Tibial artery (tissue), 4 donors: Measurements from ENCODE around the gene NAT14.

Experiments used
- DNase-seq, 2 donors: peaks; one replicate each; pipeline ENCODE4 v3.0.0-alpha.2; 2019
- H3K27ac ChIP-seq, 2 donors: fragments of 200-600 bp; sonication (generic) in 1 of 2; 1 replicate in 1 of 2; 2 replicates in 1 of 2; pipeline ENCODE4 v1.5.1; 2018 to 2019; ENCODE audit warnings: mild to moderate bottlenecking in 1 of 2
- H3K27me3 ChIP-seq, 2 donors: fragments of 200-600 bp; sonication (generic) in 1 of 2; one replicate each; pipeline versions ENCODE4 v1.5.1 to v1.6.0; 2016 to 2019
- H3K36me3 ChIP-seq, 3 donors: fragments of 200-600 bp; sonication (generic) in 2 of 3; one replicate each; pipeline ENCODE4 v1.5.1; 2016 to 2019; ENCODE audit warnings: mild to moderate bottlenecking in 2 of 3
- H3K4me1 ChIP-seq, 4 donors: fragments of 200-600 bp; sonication (generic) in 2 of 4; 1 replicate in 3 of 4; 2 replicates in 1 of 4; pipeline ENCODE4 v1.5.1; 2016 to 2019
- H3K4me3 ChIP-seq, 2 donors: fragments of 200-600 bp; sonication (generic) in 1 of 2; 1 replicate in 1 of 2; 2 replicates in 1 of 2; pipeline ENCODE4 v1.5.1; 2018 to 2019; ENCODE audit warnings: mild to moderate bottlenecking in 2 of 2
- H3K9me3 ChIP-seq, 3 donors: fragments of 200-600 bp; sonication (generic) in 1 of 3; one replicate each; pipeline ENCODE4 v1.5.1; 2016 to 2019
- CTCF ChIP-seq, 2 experiments: fragments of 200-600 bp in 1 of 2; fragments of 450-650 bp in 1 of 2; IDR thresholded peaks; one replicate each; pipeline ENCODE4 v1.5.1; 2017 to 2019; ENCODE audit warnings: antibody characterized with exemption in 2 of 2, mild to moderate bottlenecking in 1 of 2, moderate library complexity in 1 of 2
- intact Hi-C: fragments of 100-400 bp; cut with DNase I; formaldehyde crosslinking; loops from one replicate; pipeline ENCODE4 v1.15.0; 2023; ENCODE audit warnings: low total_unique reads

NAT14 gene

GRCh38 chr19:55498246-55498840, 13.4 kb downstream of the NAT14 start:
- DNase-seq: no peak
- no peak overlapping the region for H3K4me3 ChIP-seq
- H3K4me1 ChIP-seq: peaks cover 0 to 4% (median under 1%) of the 10 kb centered on the region in 4 donors
- no peaks in the 10 kb centered on the region for H3K9me3 ChIP-seq
- TF ChIP-seq CTCF (IDR thresholded peaks at IDR 0.05): no peak
- H3K36me3 ChIP-seq: peaks cover 0 to 8% (median 0%) of the 10 kb centered on the region in 3 donors
- peaks cover 0 to 16% of the 10 kb centered on the region in 2 donors for H3K27me3 ChIP-seq
- intact Hi-C loops: no loop called here
- H3K27ac ChIP-seq: no peak overlapping the region

- intact Hi-C loops: loop anchor here (5.0 kb wide), 1 partner anchor 353 kb away; the partner anchor contains the start of gene TNNT1
Measured at GRCh38 chr19:55500368-55500952, 15.5 kb downstream of the NAT14 start.

GRCh38 chr19:55502197-55502952, 17.4 kb downstream of the NAT14 start:
- no peak for TF ChIP-seq CTCF (IDR thresholded peaks at IDR 0.05)
- H3K27me3 ChIP-seq: no peaks in the 10 kb centered on the region
- H3K4me3 ChIP-seq: no peak overlapping the region
- intact Hi-C loops: loop anchor here (5.0 kb wide), 1 partner anchor 355 kb away; the partner anchor contains the start of gene TNNT1
- peaks cover 0 to 13% (median 4%) of the 10 kb centered on the region in 4 donors for H3K4me1 ChIP-seq
- DNase-seq: no peak
- H3K27ac ChIP-seq: no peak overlapping the region
- H3K36me3 ChIP-seq: peaks cover 0 to 8% (median 0%) of the 10 kb centered on the region in 3 donors
- no peaks in the 10 kb centered on the region for H3K9me3 ChIP-seq

More at GRCh38 chr19:55500368-55500952, 15.5 kb downstream of the NAT14 start:
- Histone ChIP-seq H3K4me3 (no peak overlapping the region), H3K27me3 (no peaks in the 10 kb centered on the region), H3K9me3 (no peaks in the 10 kb centered on the region), H3K27ac (no peak overlapping the region), H3K36me3 (peaks cover 0 to 8% (median 0%) of the 10 kb centered on the region in 3 donors), H3K4me1 (peaks cover 0 to 13% (median 4%) of the 10 kb centered on the region in 4 donors)
- no peak for DNase-seq
- TF ChIP-seq CTCF (IDR thresholded peaks at IDR 0.05): no peak

GRCh38 chr19:55503157-55503501, 18.1 kb downstream of the NAT14 start:
- H3K27me3 ChIP-seq: peaks cover 0 to 4% of the 10 kb centered on the region in 2 donors
- no peak for DNase-seq
- H3K4me1 ChIP-seq: peaks cover 0 to 13% (median 4%) of the 10 kb centered on the region in 4 donors
- peaks cover 0 to 8% (median 0%) of the 10 kb centered on the region in 3 donors for H3K36me3 ChIP-seq
- H3K4me3 ChIP-seq: no peak overlapping the region
- TF ChIP-seq CTCF (IDR thresholded peaks at IDR 0.05): no peak
- H3K27ac ChIP-seq: no peak overlapping the region
- intact Hi-C loops: loop anchor here (5.0 kb wide), 1 partner anchor 356 kb away; the partner anchor contains the start of gene TNNT1
- H3K9me3 ChIP-seq: no peaks in the 10 kb centered on the region

- H3K27ac ChIP-seq: no peak overlapping the region
Measured at GRCh38 chr19:55503502-55504251, 18.7 kb downstream of the NAT14 start.

More at GRCh38 chr19:55503502-55504251, 18.7 kb downstream of the NAT14 start:
- intact Hi-C loops: loop anchor here (2.0 to 5.0 kb wide), 2 partner anchors 37 to 356 kb away; partner anchors contain the start of gene TNNT1
- H3K4me3 ChIP-seq: peak overlapping the region; percentile 40 to 60
- peaks cover 0 to 6% of the 10 kb centered on the region in 2 donors for H3K27me3 ChIP-seq
- DNase-seq: peak; percentile 91 to 94
- peak; percentile 97 to 98 for TF ChIP-seq CTCF (IDR thresholded peaks at IDR 0.05)
- no peaks in the 10 kb centered on the region for H3K9me3 ChIP-seq
- H3K36me3 ChIP-seq: peaks cover 0 to 8% (median 0%) of the 10 kb centered on the region in 3 donors
- peaks cover 0 to 13% (median 4%) of the 10 kb centered on the region in 4 donors for H3K4me1 ChIP-seq
